GM23338 (cell line): ENCODE measurements around the gene IKZF3. TPM values are rescaled to one million over a fixed set of nuclear protein-coding genes. Genes with fewer than 3 reads are reported as not detected.

ENCODE experiments used
- ATAC-seq: fragments of 200-7000 bp; cut with Tn5 transposase; 3 replicates; pipeline ENCODE4 v1.9.1; 2020
- DNase-seq: peaks from one replicate; pipeline ENCODE4 v3.0.0-alpha.2; 2015; ENCODE audit warnings: low spot score
- H2AFZ ChIP-seq: fragments of 200-600 bp; sonication (generic); 2 replicates; pipeline ENCODE4 v1.8.0; 2016; ENCODE audit warnings: antibody characterized with exemption, mild to moderate bottlenecking, moderate library complexity
- H3F3A ChIP-seq: fragments of 200-600 bp; sonication (generic); replicated peaks from 2 replicates; pipeline ENCODE4 v1.8.0; 2017; ENCODE audit warnings: antibody characterized with exemption, mixed run types, low read depth
- H3K27ac ChIP-seq: fragments of 200-600 bp; sonication (generic); 2 replicates; pipeline ENCODE4 v1.6.1; 2016; ENCODE audit warnings: low read depth
- H3K27me3 ChIP-seq: fragments of 200-600 bp; sonication (generic); 2 replicates; pipeline ENCODE4 v1.8.0; 2016; ENCODE audit warnings: mild to moderate bottlenecking, mixed run types, moderate library complexity; ENCODE audit not compliant: insufficient read depth
- H3K36me3 ChIP-seq: fragments of 200-600 bp; sonication (generic); 2 replicates; pipeline ENCODE4 v1.8.0; 2016; ENCODE audit warnings: mild to moderate bottlenecking; ENCODE audit not compliant: insufficient read depth
- H3K4me1 ChIP-seq: fragments of 200-600 bp; sonication (generic); 2 replicates; pipeline ENCODE4 v1.8.0; 2016; ENCODE audit warnings: mild to moderate bottlenecking, moderate library complexity; ENCODE audit not compliant: insufficient read depth
- H3K4me2 ChIP-seq: fragments of 200-600 bp; sonication (generic); 2 replicates; pipeline ENCODE4 v1.7.1; 2017; ENCODE audit warnings: mixed run types
- H3K4me3 ChIP-seq: fragments of 200-600 bp; sonication (generic); 2 replicates; pipeline ENCODE4 v1.6.1; 2016; ENCODE audit warnings: mixed run types
- H3K79me2 ChIP-seq: fragments of 200-600 bp; sonication (generic); replicated peaks from 2 replicates; pipeline ENCODE4 v1.8.0; 2017; ENCODE audit warnings: mild to moderate bottlenecking; ENCODE audit not compliant: insufficient read depth
- H3K9me2 ChIP-seq: fragments of 200-600 bp; sonication (generic); 2 replicates; pipeline ENCODE4 v1.8.0; 2017; ENCODE audit not compliant: insufficient read depth
- H4K20me1 ChIP-seq: fragments of 200-600 bp; sonication (generic); replicated peaks from 2 replicates; pipeline ENCODE4 v1.8.0; 2017; ENCODE audit warnings: mild to moderate bottlenecking; ENCODE audit not compliant: insufficient read depth
- H3K27ac Mint-ChIP-seq: 2 replicates; pipeline ENCODE4 v1.8.0; 2020; ENCODE audit warnings: inconsistent platforms, mild to moderate bottlenecking, moderate library complexity, mixed read lengths
- H3K27me3 Mint-ChIP-seq: 3 replicates; pipeline ENCODE4 v1.8.0; 2022; ENCODE audit warnings: low read depth, mild to moderate bottlenecking, moderate library complexity, mixed read lengths, inconsistent platforms; ENCODE audit not compliant: insufficient read depth, poor library complexity
- H3K36me3 Mint-ChIP-seq: 3 replicates; pipeline ENCODE4 v1.8.0; 2021; ENCODE audit warnings: low read depth, mild to moderate bottlenecking, inconsistent platforms, moderate library complexity, mixed read lengths
- H3K4me1 Mint-ChIP-seq: 3 replicates; pipeline ENCODE4 v1.8.0; 2020; ENCODE audit warnings: mild to moderate bottlenecking, inconsistent platforms, mixed read lengths
- H3K4me3 Mint-ChIP-seq: 3 replicates; pipeline ENCODE4 v1.8.0; 2021; ENCODE audit warnings: moderate library complexity, mild to moderate bottlenecking, inconsistent platforms, mixed read lengths
- H3K9me3 Mint-ChIP-seq: 3 replicates; pipeline ENCODE4 v1.8.0; 2020; ENCODE audit warnings: moderate library complexity, mild to moderate bottlenecking, inconsistent platforms, mixed read lengths
- ETS1 ChIP-seq: IDR thresholded peaks from 2 replicates; pipeline ENCODE4 v1.6.1; 2016; ENCODE audit warnings: antibody characterized with exemption
- EZH2 ChIP-seq: fragments of 200-600 bp; sonication (generic); IDR thresholded peaks from one replicate; pipeline ENCODE4 v1.8.0; 2017; ENCODE audit warnings: antibody characterized with exemption, mild to moderate bottlenecking, low read depth; ENCODE audit not compliant: unreplicated experiment
- EZH2phosphoT487 ChIP-seq: fragments of 200-600 bp; sonication (generic); IDR thresholded peaks from one replicate; pipeline ENCODE4 v1.8.1; 2018; ENCODE audit warnings: antibody characterized with exemption; ENCODE audit not compliant: unreplicated experiment
- JUNB ChIP-seq: IDR thresholded peaks from one replicate; pipeline ENCODE4 v1.6.1; 2016; ENCODE audit warnings: antibody characterized with exemption; ENCODE audit not compliant: unreplicated experiment
- POLR2AphosphoS5 ChIP-seq: IDR thresholded peaks from 2 replicates; pipeline ENCODE4 v1.6.1; 2016; ENCODE audit warnings: antibody characterized with exemption, low read depth
- REST ChIP-seq: IDR thresholded peaks from one replicate; pipeline ENCODE4 v1.6.1; 2018; ENCODE audit warnings: antibody characterized with exemption; ENCODE audit not compliant: unreplicated experiment
- STAT1 ChIP-seq: IDR thresholded peaks from one replicate; pipeline ENCODE4 v1.6.1; 2016; ENCODE audit warnings: antibody characterized with exemption; ENCODE audit not compliant: unreplicated experiment
- ZNF114 ChIP-seq: fragments of 250-450 bp; sonication (Bioruptor Pico); IDR thresholded peaks from 2 replicates; pipeline ENCODE4 v1.5.0; 2020; ENCODE audit warnings: mild to moderate bottlenecking, moderate library complexity
- ZNF331 ChIP-seq: fragments of 250-450 bp; sonication (Bioruptor Pico); IDR thresholded peaks from 2 replicates; pipeline ENCODE4 v1.5.0; 2020; ENCODE audit warnings: low read depth, mild to moderate bottlenecking, moderate library complexity
- polyA plus RNA-seq: library from polyadenylated mRNA; unstranded; fragments of >200 nt; fragmentation: Nextera tagmentation; extraction: Ambion mirVana; gene quantifications from 2 replicates; pipeline ENCODE4 v1.2.1, GENCODE V29; 2016
- total RNA-seq: library from RNA; depleted of rRNA; stranded (reverse); fragments of >200 nt; shearing (Covaris generic); gene quantifications from 2 replicates; pipeline ENCODE4 v1.2.3, GENCODE V29; 2014

The IKZF3 gene
- total and polyA plus RNA-seq, 2 experiments from 2014 or later: 0.11 to 0.76 TPM

- TF ChIP-seq EZH2phosphoT487 (no peak), EZH2 (no peak), ZNF114 (CRISPR knock-in tag) (no peak), STAT1 (no peak), ETS1 (no peak), REST (no peak), POLR2AphosphoS5 (no peak), JUNB (no peak)
These were observed 144.4 kb downstream of the IKZF3 start (continued) for GRCh38 chr17:39719563-39720355.

GRCh38 chr17:39717660-39718059, 146.5 kb downstream of the IKZF3 start:
- ATAC-seq: no peak
- H3K27ac Mint-ChIP-seq: no peak overlapping the region
- no peaks in the 10 kb centered on the region for H3K4me1 ChIP-seq
- H3K36me3 Mint-ChIP-seq: peaks cover 84% of the 10 kb centered on the region
- H4K20me1 ChIP-seq: peaks cover 12% of the 10 kb centered on the region
- H3K27me3 ChIP-seq: no peaks in the 10 kb centered on the region
- H3K4me2 ChIP-seq: no peak overlapping the region
- DNase-seq: no peak
- H3K4me3 Mint-ChIP-seq: no peak overlapping the region
- H3K27ac ChIP-seq: no peak overlapping the region
- peaks cover 27% of the 10 kb centered on the region for H3K36me3 ChIP-seq
- H3K27me3 Mint-ChIP-seq: peaks cover 17% of the 10 kb centered on the region
- no peaks in the 10 kb centered on the region for H3K9me3 Mint-ChIP-seq
- no peak overlapping the region for H2AFZ ChIP-seq
- H3K4me3 ChIP-seq: no peak overlapping the region
- no peaks in the 10 kb centered on the region for H3K79me2 ChIP-seq
- H3K4me1 Mint-ChIP-seq: no peaks in the 10 kb centered on the region
- peaks cover 19% of the 10 kb centered on the region for H3F3A ChIP-seq
- no peaks in the 10 kb centered on the region for H3K9me2 ChIP-seq
- TF ChIP-seq ZNF331 (CRISPR knock-in tag) (no peak), REST (no peak), ETS1 (no peak)
